GM12891 (cell line): ENCODE data around the gene PCED1B.

ENCODE experiments used
- PAX5 ChIP-seq: IDR thresholded peaks from 2 replicates; pipeline ENCODE4 v1.6.1; 2011; ENCODE audit warnings: low read length, moderate library complexity, mild to moderate bottlenecking; ENCODE audit not compliant: insufficient read depth, severe bottlenecking
- POLR2A ChIP-seq: IDR thresholded peaks from 2 replicates; pipeline ENCODE4 v1.6.1; 2011; ENCODE audit warnings: low read depth, low read length, control low read depth
- POLR2AphosphoS5 ChIP-seq: IDR thresholded peaks from 2 replicates; pipeline ENCODE4 v1.6.1; 2011; ENCODE audit warnings: low read depth, low read length, control low read depth
- SPI1 ChIP-seq: IDR thresholded peaks from 2 replicates; pipeline ENCODE4 v1.6.1; 2011; ENCODE audit warnings: low read depth, low read length, control low read depth
- TAF1 ChIP-seq: IDR thresholded peaks from 2 replicates; pipeline ENCODE4 v1.6.1; 2011; ENCODE audit warnings: low read depth, low read length, control low read depth

- no peak for TF ChIP-seq POLR2A
- TF ChIP-seq SPI1, result no peak
- no peak for TF ChIP-seq TAF1
- no peak for TF ChIP-seq PAX5
- no peak for TF ChIP-seq POLR2AphosphoS5
These were observed 133.2 kb downstream of the PCED1B start for GRCh38 chr12:47212701-47213039.
